ENCODE data around the gene TNFRSF13B.
"Not testable (repeated sequence)": the region's sequence is repeated elsewhere in the genome, so short reads cannot be mapped to it uniquely, and the experiment has no call there.

TNFRSF13B gene

DNA sequence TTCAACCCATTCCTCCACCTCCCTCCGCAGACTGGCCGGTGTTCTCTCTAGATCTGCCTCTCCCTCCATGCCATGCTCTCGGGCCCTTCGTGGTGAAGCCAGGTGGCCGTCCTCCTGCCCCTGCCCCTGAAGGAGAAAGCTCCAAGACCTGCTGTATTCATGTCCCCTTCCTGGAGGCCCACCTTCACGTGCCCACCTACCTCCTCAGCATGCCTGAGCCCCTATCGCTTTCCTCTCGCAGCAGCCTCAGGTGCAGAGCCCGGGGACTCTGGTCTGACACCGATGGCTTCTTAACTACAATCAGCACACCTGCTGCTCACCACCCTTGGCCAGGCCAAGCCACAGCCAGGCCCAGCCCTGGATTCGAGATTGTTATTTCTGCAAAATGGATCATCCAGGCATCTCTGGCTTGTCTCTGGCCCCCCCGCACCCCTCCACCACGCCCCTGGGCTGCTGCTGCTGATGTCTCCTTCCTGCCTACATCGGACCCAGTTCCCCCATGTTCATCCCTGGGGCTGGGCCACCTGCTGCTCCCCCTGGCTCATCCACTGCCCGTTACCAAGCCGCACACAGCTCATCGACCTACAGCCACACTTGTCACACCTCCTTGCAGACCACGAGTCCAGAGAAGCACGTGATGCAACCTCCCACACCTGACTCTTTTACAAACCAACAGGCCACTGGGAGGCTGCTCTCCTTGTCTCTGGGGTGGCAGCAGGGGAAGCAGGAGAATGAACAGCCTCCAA, 32.5 kb upstream of the TNFRSF13B start:
- no peak for DNase-seq

DNA sequence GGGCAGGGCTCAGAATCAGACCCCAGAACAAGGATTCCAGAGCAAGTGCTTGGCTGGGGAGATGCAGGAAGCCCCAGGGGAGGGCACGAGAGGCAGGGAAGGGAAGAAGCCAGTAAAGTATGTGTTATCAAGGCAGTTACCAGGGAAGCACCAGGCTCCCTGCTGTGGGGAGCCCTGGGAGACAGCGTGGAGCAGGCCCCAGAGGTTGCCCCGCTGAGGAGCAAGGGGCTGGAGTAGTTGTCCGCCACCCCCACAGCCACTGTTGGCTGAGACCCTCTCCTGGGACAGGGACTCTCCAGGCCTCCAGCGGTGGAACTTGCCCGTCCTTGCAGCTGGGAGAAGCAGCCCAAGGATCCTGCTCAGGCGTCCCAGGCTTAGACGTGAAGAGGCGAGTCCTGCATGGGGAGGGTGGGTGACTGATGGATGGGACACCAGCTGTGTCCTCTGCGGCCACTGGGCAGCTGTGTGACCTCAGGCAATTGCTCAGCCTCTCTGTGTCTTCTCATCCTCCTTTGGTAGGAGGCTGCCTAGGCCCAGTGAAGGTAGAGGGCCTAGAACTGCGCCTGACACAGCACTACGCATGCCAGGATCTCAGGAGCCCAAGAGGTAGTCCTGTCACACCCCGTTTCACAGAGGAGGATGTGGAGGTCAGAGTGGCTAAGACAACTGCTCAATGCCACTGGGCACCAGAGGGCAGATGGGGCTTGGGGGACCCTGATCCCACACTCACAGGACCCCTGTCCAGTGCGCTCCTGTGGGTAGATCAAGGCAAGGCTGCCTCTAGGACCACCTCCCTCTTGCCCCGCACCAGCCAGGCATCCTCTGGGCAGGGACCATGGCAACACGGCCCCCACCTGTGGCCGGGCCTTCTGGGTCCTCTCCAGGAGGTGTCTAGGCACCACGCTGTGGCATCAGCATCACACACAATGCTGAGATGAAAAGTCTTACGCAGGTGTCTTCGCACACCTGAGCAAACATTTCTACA, 31.1 kb upstream of the TNFRSF13B start:
- DNase-seq = not testable (repeated sequence)

DNA sequence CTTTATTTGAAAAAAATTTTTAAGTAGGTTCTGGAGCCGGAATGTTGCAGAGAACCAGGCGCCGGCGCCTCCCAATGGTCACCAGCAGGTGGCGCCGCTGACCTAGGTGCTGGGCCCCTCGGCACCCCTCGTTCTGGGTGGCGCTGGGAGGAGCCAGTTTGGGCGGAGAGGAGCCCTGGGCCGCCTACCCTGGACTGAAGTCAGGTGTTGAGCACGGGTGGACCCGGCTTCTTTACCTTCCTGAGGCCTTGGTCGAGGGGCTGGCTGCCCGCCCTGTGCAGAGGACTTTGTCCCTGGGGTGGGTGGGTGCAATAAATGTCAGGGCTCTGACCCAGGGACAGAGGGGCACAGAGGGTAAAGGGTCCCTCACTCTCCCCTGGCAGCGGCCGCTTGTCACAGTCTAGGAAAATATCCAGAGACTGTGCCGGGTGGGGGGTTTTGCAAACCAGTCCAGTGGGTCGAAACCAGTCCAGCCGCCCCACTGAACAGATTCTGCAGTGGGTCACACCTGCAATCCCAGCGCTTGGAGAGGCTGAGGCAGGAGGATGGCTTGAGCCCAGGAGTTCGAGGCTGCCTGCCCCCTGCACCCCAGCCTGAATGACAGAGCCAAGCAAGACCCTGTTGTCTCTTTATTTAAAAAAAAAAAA, 30.1 kb upstream of the TNFRSF13B start:
- DNase-seq = peak; percentile 85

DNA sequence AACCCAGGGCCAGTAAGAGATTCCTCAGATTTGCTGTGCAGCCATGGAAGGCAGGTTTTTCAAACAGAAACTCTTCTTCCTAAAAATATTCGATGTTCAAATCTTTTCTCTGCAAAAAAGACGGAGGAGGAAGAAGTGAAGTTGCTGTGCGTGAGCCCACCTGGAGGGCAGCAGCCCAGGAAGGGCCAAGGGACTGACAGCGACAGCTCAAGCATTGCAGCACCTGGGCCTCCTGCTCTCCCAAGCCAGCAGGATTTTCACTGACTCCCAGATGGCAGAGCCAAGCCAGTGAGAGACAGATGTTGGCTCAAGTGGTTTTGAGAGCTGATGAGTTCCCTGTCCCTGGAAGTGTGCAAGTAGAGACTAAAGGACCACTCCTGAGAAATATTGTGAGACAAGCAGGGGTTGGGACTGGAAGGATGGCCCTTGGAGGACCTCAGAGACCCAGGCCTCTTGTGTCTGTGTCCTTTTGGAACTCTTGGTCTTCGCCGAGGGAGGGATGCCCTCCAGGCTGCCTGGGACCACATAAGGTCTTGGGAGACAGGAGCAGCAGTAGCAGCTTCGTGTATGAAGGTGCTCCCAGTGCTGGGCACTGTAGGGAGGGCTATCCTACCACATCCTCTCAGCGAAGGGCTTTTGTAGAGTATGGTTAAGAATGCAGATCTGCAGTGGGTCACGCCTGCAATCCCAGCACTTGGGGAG, 29.3 kb upstream of the TNFRSF13B start:
- DNase-seq = no peak

DNA sequence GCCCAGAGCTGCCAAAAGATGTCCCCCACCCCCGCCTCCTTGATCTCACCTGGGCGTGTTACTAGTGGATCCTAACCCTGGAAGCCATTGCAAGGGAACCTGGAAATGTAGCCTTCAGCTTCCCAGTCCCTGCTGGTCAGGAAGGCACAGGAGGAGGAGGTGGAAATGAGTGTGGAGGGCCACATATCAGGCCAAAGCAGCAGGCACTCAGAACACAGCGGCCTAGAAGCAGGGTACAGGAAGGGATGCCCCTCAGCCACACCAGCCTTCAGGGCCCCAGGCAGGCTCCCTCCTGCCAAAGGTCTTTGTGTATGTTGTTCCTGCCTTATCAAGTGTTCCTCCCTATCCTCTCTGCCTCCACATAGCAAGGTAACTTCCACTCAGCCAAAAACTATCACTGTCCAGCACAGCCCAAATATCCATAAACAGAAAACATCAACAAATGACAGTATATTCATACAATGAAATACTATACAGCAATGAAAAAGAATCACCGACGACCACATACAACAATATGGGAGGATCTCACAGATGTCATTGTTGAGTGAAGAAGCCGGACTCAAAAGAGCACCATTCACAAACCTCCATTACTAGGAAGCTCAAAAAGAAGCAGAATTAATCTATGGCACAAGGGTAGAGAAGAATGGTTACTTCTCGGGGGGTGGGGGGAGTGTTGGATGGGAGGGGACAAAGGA, 28.2 kb upstream of the TNFRSF13B start:
- no peak for DNase-seq

DNA sequence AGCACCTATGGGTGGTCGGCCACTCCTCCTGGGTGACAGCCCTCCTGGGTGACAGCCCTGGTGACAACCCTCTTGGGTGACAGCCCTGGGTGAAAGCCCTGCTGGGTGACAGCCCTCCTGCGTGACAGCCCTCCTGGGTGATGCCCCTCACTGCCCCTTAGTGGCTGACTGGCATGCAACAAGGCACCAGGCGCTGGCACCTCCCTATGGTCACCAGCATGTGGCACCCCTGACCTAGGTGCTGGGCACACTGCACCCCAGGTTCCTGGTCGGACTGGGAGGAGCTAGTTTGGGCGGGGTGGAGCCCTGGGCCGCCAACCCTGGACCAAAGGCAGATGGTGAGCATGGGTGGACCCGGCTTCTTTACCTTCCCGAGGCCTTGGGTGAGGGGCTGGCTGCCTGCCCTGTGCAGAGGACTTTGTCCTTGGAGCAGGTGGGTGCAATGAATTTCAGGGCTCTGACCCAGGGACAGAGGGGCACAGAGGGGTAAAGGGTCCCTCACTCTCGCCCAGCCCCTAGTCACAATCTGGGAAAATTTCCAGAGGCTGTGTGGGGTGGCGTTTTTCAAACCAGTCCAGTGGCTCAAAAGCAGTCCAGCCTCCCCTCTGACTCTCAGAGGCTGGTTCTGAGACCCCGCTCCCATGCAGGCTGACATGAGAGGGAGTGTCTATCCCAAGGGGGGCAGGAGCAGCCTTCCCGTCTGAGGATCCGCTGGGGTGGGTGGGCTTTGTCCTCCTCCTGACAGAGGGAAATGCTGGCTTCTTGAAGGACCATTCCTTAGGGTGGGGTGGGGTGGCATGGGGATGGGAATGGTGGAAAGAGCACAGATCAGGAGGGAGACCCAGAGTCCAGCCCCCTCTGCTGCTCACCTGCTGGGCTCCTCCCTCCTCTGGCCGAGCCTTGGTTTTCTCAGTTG, 25.9 kb upstream of the TNFRSF13B start:
- no peak for DNase-seq

DNA sequence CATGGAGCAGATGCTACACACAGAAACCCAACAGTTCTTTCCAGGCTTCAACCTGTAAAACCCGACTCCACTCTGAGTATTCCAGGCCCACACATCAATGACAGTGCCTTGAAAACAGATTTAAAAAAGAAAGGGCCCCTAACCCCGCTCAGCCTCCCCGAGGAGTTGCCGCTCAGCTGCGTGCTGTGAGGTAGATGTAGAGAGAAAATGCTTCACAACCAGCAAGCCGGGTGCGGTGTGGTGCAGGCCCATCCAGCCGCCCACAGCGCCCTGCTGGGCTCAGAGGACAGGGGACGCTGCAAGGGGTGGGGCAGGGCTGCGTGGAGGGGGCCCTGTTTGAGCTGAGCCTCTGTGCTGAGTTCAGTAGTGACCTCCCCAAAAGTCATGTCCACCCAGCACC, 24.8 kb upstream of the TNFRSF13B start:
- DNase-seq = not testable (repeated sequence)

DNA sequence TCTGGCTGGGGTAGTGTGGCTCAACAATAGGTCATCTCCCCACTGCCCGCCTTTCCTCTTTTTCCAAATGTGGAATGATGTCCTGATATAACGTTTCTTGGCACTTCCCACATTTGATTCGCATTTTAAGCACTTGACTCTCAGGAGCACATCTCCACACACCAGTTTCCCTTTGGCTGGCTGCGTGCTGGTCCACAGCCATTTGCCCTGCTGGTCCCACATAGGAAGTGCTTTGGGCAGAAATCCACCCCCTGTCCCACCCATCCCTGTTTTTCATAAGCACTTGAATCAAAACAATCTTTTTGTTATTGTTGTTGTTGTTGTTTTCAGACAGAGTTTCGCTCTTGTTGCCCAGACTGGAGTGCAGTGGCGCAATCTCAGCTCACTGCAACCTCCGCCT, 24.0 kb upstream of the TNFRSF13B start:
- DNase-seq = no peak

DNA sequence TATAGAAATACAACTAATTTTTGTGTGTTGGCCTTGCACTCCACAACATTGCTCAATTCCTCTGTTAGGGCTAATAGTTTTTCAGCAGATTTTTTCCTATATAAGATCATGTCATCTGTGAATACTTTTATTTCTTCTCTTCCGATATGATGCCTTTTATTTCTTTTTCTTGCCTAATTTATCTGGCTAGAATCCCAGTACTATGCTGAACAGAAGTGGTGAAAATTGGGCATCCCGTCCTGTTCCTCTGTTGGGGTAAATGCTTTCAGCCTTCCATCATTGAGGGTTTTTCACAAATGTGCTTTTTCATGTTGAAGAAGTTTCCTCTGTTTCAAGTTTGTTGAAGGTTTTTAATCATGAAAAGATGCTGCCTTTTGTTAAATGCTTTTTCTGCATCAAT, 22.7 kb upstream of the TNFRSF13B start:
- no peak for DNase-seq

DNA sequence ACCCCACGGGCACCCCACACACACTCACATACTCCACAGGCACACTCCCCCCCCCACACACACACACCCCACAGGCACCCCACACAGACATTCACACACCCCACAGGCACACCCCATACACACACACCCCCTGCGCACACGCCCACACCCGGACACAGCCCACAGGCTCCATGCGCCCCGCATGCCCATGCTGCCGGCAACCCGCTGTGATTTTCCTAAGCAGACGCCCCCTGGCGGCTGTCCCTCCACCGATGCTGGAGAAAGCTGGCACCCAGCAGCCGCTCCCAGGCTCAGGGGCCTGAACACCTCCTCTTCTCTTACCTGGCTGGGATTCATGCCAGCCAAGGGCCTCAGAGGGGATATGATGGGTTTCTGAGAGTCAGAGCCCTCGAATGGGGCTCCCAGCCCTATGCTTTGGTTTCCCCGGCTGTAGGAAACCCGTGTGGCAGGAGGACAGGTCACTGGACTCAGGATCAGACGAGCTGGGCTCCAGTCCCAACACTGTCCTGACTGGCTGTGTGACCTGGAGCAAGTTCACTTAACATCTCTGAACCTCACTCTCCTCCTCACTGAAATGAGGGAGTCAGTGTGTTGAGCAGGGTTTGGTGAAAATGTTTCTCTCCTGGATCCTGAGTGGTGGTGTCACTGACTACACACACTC, 19.6 kb upstream of the TNFRSF13B start:
- peak; percentile 84 for DNase-seq

DNA sequence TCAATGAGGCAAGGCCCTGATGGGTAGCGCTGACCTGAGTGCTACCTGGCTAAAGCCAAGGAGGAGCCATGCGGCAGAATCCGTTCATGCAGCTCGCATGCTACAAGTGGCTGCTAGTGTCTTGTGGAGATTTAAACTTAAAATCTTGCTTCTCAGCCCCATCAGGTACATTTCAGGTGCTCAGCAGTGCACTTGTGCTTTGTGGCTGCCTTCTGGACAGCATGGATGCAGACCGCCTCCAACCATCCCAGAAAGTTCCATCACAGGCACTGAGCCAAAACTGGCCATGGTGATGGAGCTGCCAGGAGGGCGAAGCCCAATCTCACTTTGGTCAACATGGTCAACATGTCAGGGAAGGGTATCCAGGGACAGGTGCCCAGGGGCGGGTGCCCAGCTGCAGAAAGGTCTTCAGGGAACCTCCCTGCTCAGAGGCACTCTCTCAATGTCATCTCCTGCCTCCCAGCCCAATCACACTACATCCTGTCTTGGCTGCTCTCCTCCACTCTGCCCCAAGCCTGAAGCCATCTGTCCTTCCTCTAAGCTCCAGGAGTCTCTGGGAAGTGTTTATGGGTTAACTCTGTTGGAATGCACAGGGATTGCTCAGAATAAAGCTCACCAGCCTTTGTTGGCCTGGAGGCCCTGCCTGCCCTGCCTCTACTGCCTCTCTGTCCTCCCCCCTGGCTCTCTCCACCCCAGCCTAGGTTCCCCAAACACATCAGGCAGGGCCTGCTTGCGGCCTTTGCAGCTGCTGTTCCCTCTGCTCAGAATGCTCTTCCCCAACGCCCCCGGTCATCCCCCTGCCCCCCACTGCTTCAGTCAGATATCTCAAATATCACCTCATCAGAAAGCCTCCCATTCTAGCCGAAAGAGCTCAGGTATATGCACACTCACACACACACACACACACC, 18.3 kb upstream of the TNFRSF13B start:
- DNase-seq = no peak

DNA sequence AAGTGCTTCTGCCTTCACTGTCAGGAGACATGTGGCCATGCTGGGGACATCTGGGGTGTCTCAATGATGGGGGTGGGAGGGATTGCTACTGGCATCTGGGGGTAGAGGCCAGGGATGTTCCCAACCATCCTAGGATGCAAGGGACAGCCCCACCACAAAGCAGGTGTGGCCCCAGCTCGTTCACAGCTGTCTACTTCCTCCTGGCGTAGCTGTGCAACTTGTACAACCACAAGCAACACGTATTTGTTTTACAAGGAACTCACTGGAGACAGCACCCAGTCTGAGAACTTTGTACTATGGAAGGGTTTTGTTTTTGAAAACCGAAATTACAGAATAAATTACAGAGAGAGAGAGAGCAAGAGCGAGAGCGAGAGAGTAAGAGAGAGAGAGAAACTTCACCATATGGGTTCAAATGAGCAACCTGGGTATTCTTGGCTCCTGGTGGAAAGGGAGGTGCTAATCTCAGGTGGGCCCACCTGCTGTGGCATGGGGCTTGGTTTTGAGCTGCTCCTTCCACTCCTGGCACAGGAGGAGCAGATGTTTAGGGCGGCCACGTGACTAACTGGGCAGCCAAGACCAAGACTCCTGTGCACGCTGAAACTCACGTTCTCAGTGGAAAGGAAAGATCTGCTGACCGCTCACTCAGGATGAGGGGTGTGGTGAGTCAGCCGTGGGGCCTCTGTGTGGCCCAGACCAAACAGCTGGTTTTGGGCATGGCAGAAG, 17.5 kb upstream of the TNFRSF13B start:
- no peak for DNase-seq

DNA sequence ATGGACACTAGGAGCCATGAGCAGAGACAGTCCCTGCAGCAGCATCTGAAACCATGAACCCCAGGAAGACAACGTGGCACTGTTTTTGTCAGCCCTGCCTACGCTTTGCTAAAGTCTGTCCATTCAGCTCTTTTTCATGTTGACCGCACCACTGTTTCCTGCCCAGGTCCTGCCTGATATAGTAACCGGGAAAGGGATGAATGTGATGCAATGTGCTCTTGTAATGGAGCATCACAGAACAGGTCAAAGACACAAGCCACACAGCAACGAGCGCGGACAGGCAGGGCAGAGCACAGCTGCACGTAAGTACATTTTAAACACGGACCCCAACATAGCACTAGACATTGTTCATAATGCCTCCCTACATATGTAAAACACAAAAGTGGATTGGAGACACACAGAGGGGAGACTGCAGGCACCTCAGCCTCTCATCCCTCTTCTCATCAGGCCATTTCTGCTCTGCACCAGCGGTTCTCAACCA, 16.9 kb upstream of the TNFRSF13B start:
- DNase-seq = no peak

DNA sequence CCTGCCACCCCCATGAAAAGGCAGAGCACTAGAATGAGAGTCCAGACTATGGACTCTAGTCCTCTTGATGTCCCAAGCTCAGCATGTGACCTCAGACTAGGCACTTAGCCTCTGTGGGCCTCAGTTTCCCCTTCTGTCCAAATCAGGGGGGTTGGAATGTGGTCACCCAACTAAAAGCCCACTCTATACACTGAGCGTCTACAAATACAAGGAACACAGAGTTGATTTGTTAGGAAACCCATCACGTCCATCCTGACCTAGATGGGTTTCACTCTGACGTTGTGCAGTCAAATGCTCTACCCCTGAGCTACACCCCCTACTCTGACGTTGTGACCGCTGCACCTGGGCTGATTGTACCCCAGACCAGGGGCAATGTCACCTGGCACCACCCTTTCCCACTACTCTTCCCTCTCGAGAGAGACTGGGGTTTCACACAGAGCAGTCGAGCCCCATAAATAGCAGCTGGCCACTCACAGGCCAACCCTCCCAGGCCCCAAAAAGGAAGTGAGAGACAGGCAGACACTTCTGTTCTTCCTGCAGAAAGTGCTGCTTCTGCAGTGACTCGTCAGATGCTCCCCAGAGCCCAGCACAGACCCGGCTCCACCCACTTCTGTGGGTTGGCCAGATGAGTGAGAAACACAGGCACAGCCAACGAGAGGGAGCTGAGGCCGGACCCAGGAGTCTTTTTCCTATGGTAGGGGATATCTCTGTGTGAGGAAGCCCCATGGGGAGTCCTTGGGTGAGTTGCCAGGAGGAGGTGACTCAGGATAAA, 16.1 kb upstream of the TNFRSF13B start:
- peak; percentile 65 for DNase-seq

DNA sequence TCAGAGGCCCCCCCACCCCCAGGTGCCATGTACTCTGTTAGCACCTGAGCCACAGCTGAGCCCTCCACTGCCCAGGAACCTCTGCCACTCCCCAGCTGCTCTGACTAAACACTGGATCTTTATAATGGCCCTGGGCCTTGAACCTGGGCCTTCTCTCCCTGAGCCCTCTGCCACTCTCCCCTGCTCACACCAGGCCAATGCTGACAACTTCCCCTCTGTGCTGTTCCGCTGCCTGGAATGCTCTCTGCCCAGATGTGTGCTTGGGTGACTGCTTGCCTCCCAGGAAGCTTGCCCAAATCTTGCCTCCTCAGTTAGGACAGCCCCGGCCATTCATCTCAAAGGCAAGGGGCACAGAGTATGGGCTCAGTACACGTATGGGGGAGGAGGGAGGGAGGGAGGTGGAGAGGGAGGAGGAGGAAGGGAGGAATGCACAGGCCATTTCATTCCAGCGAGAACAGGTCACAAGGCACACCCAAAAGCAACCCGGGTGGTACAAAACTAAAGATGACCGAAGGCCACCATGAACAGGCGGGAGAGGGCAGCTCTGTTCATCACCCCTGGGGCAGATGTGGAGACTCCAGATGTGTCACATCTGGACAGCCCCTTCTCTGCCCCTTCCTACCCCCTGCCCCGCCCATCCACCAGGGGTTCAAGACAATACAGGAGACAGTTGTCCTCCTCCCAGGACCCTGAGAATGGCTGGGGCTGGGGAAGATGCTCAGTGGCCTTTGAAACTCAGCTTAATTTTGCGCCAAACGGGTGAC, 15.3 kb upstream of the TNFRSF13B start:
- DNase-seq = no peak

DNA sequence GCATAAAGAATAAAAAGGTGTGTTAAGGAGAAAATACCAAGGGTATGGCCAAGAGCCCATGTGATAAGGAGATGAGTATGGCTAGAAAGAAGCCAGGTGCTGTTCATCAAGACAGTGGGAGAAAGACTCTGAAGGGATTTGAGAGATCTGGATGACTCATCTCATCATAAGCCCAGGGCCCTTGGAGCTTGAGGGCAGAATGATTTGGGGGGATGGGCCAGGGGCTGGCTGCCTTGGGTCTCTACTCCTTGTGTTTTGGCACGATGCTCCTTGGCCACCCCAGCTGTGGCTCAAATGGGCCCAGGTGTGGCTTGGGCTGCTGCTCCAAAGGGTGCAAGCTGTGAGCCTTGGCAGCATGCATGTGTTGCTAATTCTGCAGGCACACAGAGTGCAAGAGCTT, 14.5 kb upstream of the TNFRSF13B start:
- DNase-seq = no peak

DNA sequence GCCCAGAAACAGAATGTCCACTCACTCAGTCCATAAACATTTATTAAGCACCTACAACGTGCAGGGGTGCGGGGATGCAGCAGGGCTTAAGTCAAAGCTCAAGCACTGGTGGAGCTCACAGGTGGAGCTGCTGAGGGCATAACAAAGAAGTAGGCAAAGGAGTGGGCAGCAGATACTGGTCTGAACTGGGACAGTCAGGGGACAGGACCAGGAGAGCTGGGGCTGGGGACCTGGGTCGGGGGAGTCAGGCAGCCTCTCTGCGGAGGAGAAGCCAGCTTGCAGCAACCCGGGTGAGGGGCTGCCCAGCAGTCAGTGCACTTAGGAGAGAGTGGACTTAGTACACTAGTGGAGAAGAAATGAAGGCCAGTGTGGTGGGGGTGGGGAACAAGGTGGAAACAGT, 10.0 kb upstream of the TNFRSF13B start:
- no peak for DNase-seq

Data from activated CD4-positive, CD25-positive, alpha-beta regulatory T cell treated with anti-CD3 and anti-CD28 coated beads, Interleukin-2, amount 50 U/mL, for 72 hours (primary cell).